Endodermal cell (in vitro differentiated cells): ENCODE measurements around the gene NADSYN1. TPM values are rescaled to one million over a fixed set of nuclear protein-coding genes. Genes with fewer than 3 reads are reported as not detected.

ENCODE experiments used
- DNase-seq: peaks from one replicate; pipeline ENCODE4 v3.0.0-alpha.2; 2017
- H3K27ac ChIP-seq: 2 replicates; pipeline ENCODE4 v1.5.1; 2013; ENCODE audit warnings: mild to moderate bottlenecking, low read depth, low read length, moderate library complexity
- H3K27me3 ChIP-seq: 2 replicates; pipeline ENCODE4 v1.6.1; 2013; ENCODE audit warnings: mild to moderate bottlenecking, low read length, moderate library complexity; ENCODE audit not compliant: insufficient read depth, control insufficient read depth, poor library complexity, severe bottlenecking
- H3K36me3 ChIP-seq: 2 replicates; pipeline ENCODE4 v1.7.0; 2013; ENCODE audit warnings: mild to moderate bottlenecking, low read length, moderate library complexity; ENCODE audit not compliant: control insufficient read depth, insufficient read depth
- H3K4me1 ChIP-seq: one replicate; pipeline ENCODE4 v1.7.0; 2013; ENCODE audit warnings: low read length; ENCODE audit not compliant: control insufficient read depth, insufficient read depth
- H3K4me3 ChIP-seq: 2 replicates; pipeline ENCODE4 v1.5.1; 2013; ENCODE audit warnings: mild to moderate bottlenecking, low read length, moderate library complexity
- H3K9ac ChIP-seq: 2 replicates; pipeline ENCODE4 v1.6.1; 2013; ENCODE audit warnings: mild to moderate bottlenecking, low read length, moderate library complexity; ENCODE audit not compliant: poor library complexity, severe bottlenecking; ENCODE audit errors: extremely low read depth
- H3K9me3 ChIP-seq: 2 replicates; pipeline ENCODE4 v1.6.1; 2013; ENCODE audit warnings: mild to moderate bottlenecking, low read length, moderate library complexity; ENCODE audit not compliant: control insufficient read depth
- H3K27ac Mint-ChIP-seq: 2 replicates; pipeline ENCODE4 v1.8.0; 2020; ENCODE audit warnings: mixed read lengths
- H3K27me3 Mint-ChIP-seq: 2 replicates; pipeline ENCODE4 v1.8.0; 2021; ENCODE audit warnings: mild to moderate bottlenecking, mixed read lengths; ENCODE audit not compliant: insufficient read depth
- H3K36me3 Mint-ChIP-seq: 2 replicates; pipeline ENCODE4 v1.8.0; 2020; ENCODE audit warnings: low read depth, mixed read lengths
- H3K4me1 Mint-ChIP-seq: 2 replicates; pipeline ENCODE4 v1.8.0; 2020; ENCODE audit warnings: mixed read lengths
- H3K4me3 Mint-ChIP-seq: 2 replicates; pipeline ENCODE4 v1.8.0; 2020; ENCODE audit warnings: mild to moderate bottlenecking, moderate library complexity, mixed read lengths
- H3K9me3 Mint-ChIP-seq: 2 replicates; pipeline ENCODE4 v1.8.0; 2020; ENCODE audit warnings: mild to moderate bottlenecking, mixed read lengths
- WGBS, 2 experiments: methylation state at CpG; one replicate each; pipeline versions ENCODE4 v1.1.5 to v1.1.7; 2013; ENCODE audit warnings: missing lambda C conversion rate in 2 of 2, mixed read lengths in 1 of 2; ENCODE audit not compliant: insufficient coverage in 1 of 2, insufficient read length in 1 of 2; 5-methylcytosine and 5-hydroxymethylcytosine counted together
- total RNA-seq, 2 donors: library from RNA; stranded (reverse); fragmentation: NEBNext Ultra II Directional in 1 of 2; extraction: Animal tissue kit (Norgen Biotek cat#: 25700) in 1 of 2; gene quantifications; 2 replicates in 1 of 2; 3 replicates in 1 of 2; pipeline ENCODE4 v1.2.1, GENCODE V29; 2021
- TF ChIP-seq, protein P1 (sequence below): fragments of 200-600 bp; sonication (generic); conservative IDR thresholded peaks from 2 replicates; pipeline ENCODE4 v1.5.0; 2021; ENCODE audit warnings: antibody characterized with exemption, mild to moderate bottlenecking

NADSYN1 gene
- total RNA-seq, 2 donors from 2014 or later = 51.9 to 61.6 TPM

DNA sequence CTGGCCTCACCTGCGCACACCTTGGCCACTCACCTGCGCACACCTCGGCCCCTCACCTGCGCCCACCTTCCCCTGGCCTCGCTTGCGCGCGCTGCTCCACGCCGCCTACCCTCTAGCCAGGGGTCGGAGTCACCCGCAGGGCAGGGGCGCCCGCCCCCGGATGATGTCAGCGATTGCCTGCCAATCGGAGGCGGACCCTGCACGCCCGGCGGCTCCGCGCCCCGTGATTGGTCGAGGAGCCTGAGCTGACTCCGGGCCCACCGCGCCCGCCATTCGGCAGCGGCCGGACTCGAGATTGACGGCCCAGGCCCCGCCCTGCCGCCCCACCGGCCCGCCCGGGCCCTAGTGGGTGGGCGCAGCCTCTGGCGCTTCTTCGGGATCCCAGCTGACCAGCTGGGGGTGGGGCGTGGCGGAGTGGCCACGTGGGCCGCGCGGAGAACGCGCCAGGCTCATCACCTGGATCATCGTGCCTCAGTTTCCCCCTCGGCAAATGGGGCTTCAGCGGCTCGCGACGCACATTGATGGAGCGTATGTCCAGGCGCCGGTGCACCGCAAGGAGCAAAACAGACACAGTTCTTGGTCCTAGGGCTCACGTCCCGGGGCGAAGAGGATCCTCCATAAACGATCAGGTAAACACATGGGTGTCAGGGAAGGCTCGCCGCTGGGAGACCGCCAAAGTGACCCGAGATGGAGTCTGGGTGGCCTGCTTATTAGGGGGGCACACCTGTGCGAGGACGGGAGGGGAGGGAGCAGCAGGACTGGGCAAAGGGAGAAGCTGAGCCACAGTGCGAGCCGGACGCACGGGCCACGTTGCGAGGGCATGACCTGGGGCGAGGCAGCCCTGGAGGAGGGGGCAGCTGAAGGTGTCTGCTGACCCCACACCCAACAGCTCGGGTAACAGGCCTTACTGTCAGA is 4.5 kb upstream of the NADSYN1 start, which contains the start of gene DHCR7:
Gene DHCR7 (minus strand): TSS at position 137 of the 915 bp plus-strand sequence. CDS start 3,441 bp downstream, outside the sequence.
- peak within 1 kb of the TSS; percentile 71 for H3K9ac ChIP-seq
- TF ChIP-seq, protein P1, sequence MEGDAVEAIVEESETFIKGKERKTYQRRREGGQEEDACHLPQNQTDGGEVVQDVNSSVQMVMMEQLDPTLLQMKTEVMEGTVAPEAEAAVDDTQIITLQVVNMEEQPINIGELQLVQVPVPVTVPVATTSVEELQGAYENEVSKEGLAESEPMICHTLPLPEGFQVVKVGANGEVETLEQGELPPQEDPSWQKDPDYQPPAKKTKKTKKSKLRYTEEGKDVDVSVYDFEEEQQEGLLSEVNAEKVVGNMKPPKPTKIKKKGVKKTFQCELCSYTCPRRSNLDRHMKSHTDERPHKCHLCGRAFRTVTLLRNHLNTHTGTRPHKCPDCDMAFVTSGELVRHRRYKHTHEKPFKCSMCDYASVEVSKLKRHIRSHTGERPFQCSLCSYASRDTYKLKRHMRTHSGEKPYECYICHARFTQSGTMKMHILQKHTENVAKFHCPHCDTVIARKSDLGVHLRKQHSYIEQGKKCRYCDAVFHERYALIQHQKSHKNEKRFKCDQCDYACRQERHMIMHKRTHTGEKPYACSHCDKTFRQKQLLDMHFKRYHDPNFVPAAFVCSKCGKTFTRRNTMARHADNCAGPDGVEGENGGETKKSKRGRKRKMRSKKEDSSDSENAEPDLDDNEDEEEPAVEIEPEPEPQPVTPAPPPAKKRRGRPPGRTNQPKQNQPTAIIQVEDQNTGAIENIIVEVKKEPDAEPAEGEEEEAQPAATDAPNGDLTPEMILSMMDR = no peak
- Mint-ChIP-seq H3K27me3 (no peaks in the 10 kb centered on the region), H3K4me1 (peaks cover 37% of the 10 kb centered on the region), H3K4me3 (peak within 1 kb of the TSS; percentile 92), H3K9me3 (peaks cover 6% of the 10 kb centered on the region), H3K36me3 (peaks cover 36% of the 10 kb centered on the region), H3K27ac (peak within 1 kb of the TSS; percentile 92)
- 0% methylated on average over 41 to 78 of the region's 78 CpGs for WGBS, 2 experiments
- DNase-seq = peak; percentile 99
- H3K36me3 ChIP-seq = peaks cover 35% of the 10 kb centered on the region
- H3K9me3 ChIP-seq = peaks cover 17% of the 10 kb centered on the region
- H3K4me3 ChIP-seq = peak within 1 kb of the TSS; percentile 92
- no peaks in the 10 kb centered on the region for H3K27me3 ChIP-seq
- H3K4me1 ChIP-seq = peaks cover 2% of the 10 kb centered on the region
- H3K27ac ChIP-seq = peak within 1 kb of the TSS; percentile 88

DNA sequence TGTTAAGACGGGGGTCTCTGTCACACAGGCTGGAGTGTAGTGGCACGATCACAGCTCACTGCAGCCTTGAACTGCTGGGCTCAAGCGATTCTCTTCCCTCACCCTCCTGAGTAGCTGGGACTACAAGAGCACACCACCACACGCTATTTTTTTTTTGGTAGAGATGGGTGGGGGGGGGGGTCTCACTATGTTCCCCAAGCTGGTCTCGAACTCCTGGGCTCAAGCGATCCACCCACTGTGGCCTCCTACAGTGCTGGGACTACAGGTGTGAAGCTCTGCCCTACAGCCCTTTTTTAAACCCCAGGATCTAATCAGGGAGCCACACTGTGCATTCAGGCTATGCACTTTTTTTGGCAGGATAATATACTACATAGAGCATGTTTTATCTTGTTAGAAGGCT is 3.4 kb upstream of the NADSYN1 start:
- Histone ChIP-seq H3K4me1 (peaks cover 2% of the 10 kb centered on the region), H3K9me3 (peaks cover 17% of the 10 kb centered on the region), H3K9ac (peak overlapping the region; percentile 71), H3K27me3 (no peaks in the 10 kb centered on the region), H3K4me3 (peak overlapping the region; percentile 92), H3K36me3 (peaks cover 25% of the 10 kb centered on the region), H3K27ac (no peak overlapping the region)
- WGBS, 2 experiments = 10 to 17% methylated on average over 2 to 5 of the region's 6 CpGs
- Mint-ChIP-seq H3K27me3 (no peaks in the 10 kb centered on the region), H3K4me1 (peaks cover 40% of the 10 kb centered on the region), H3K4me3 (peak overlapping the region; percentile 92), H3K27ac (peak overlapping the region; percentile 92), H3K9me3 (peaks cover 6% of the 10 kb centered on the region), H3K36me3 (peaks cover 25% of the 10 kb centered on the region)
- DNase-seq = peak; percentile 72
- TF ChIP-seq, protein P1 = no peak

DNA sequence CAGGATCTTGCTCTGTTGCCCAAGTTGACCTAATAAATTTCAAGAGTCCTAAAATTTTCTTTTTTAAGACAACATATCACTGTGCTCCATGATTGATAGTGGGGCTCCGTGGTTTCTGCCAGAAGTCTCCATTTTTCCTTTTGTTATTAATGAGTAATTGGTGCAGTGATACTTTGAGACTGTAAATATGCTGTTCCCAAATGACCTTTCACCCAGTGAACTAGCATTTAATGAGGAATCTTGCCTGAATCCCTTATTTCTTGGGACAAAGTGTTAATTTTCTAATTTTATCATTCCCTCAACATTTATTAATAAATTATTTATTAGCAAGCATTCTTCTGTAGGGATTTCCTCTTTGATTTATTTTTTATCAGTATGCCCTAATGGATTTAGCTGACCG is 2.5 kb upstream of the NADSYN1 start:
- Histone ChIP-seq H3K9ac (no peak overlapping the region), H3K36me3 (peaks cover 22% of the 10 kb centered on the region), H3K27ac (no peak overlapping the region), H3K4me3 (no peak overlapping the region), H3K27me3 (no peaks in the 10 kb centered on the region), H3K9me3 (peaks cover 15% of the 10 kb centered on the region), H3K4me1 (peaks cover 2% of the 10 kb centered on the region)
- Mint-ChIP-seq H3K36me3 (peaks cover 22% of the 10 kb centered on the region), H3K4me3 (no peak overlapping the region), H3K4me1 (peaks cover 42% of the 10 kb centered on the region), H3K9me3 (peaks cover 6% of the 10 kb centered on the region), H3K27ac (no peak overlapping the region), H3K27me3 (no peaks in the 10 kb centered on the region)
- WGBS, 2 experiments = 78 to 90% methylated on average over 1 to 2 of the region's 2 CpGs
- DNase-seq = no peak
- TF ChIP-seq, protein P1 = no peak
